ENCODE measurements around the gene NR2F6. TPM values are rescaled to one million over a fixed set of nuclear protein-coding genes. Genes with fewer than 3 reads are reported as not detected.
A peak's percentile ranks its signal among the peaks of the same experiment; 100 is the strongest.

Gene NR2F6
- total and polyA plus RNA-seq, 2 experiments from 2014 or later, result 64.0 to 209 TPM

GRCh38 chr19:17206736-17207581 is 38.8 kb downstream of the NR2F6 start:
- Histone ChIP-seq H3K9me2 (ENCODE audit: insufficient read depth) (no peaks in the 10 kb centered on the region), H3K36me3 (ENCODE audit: insufficient read depth) (no peaks in the 10 kb centered on the region), H2AFZ (no peak overlapping the region), H3K27me3 (ENCODE audit: insufficient read depth) (no peaks in the 10 kb centered on the region), H3K4me3 (no peak overlapping the region), H3K79me2 (replicated peaks; ENCODE audit: insufficient read depth) (no peaks in the 10 kb centered on the region), H4K20me1 (replicated peaks; ENCODE audit: insufficient read depth) (no peaks in the 10 kb centered on the region), H3K4me2 (no peak overlapping the region), H3K27ac (ENCODE audit: low read depth) (no peak overlapping the region), H3F3A (replicated peaks; ENCODE audit: low read depth) (peaks cover 13% of the 10 kb centered on the region), H3K4me1 (ENCODE audit: insufficient read depth) (peaks cover 9% of the 10 kb centered on the region)
- Mint-ChIP-seq H3K4me1 (peaks cover 10% of the 10 kb centered on the region), H3K27ac (no peak overlapping the region), H3K9me3 (no peaks in the 10 kb centered on the region; the same call in 2 of the 3 replicates), H3K27me3 (ENCODE audit: insufficient read depth, low read depth, poor library complexity) (peaks cover 22% of the 10 kb centered on the region), H3K36me3 (ENCODE audit: low read depth) (peaks cover 39% of the 10 kb centered on the region), H3K4me3 (no peak overlapping the region)
- ATAC-seq (no peak), DNase-seq (ENCODE audit: low spot score) (no peak)
- TF ChIP-seq ETS1 (IDR thresholded peaks at IDR 0.05) (no peak), JUNB (IDR thresholded peaks at IDR 0.05; ENCODE audit: unreplicated experiment) (no peak), CREB1 (CRISPR knock-in tag; IDR thresholded peaks at IDR 0.05; ENCODE audit: low read depth) (no peak), NANOG (IDR thresholded peaks at IDR 0.05; ENCODE audit: borderline replicate concordance) (no peak)

GRCh38 chr19:17205237-17206140 is 40.2 kb downstream of the NR2F6 start:
- H4K20me1 ChIP-seq (replicated peaks; ENCODE audit: insufficient read depth), result no peaks in the 10 kb centered on the region
- H3K4me2 ChIP-seq, result no peak overlapping the region
- H3K36me3 ChIP-seq (ENCODE audit: insufficient read depth), result no peaks in the 10 kb centered on the region
- H3K4me3 ChIP-seq, result no peak overlapping the region
- ATAC-seq (peak; percentile 68), DNase-seq (ENCODE audit: low spot score) (peak; percentile 90)
- no peaks in the 10 kb centered on the region for H3K79me2 ChIP-seq (replicated peaks; ENCODE audit: insufficient read depth)
- TF ChIP-seq EZH2 (IDR thresholded peaks at IDR 0.05; ENCODE audit: low read depth, unreplicated experiment) (no peak), CTCF (conservative IDR thresholded peaks at IDR 0.05; ENCODE audit: low read depth in 2 of 2) (peak; percentile 76 to 94)
- no peaks in the 10 kb centered on the region for H3K27me3 ChIP-seq (ENCODE audit: insufficient read depth)
- peaks cover 23% of the 10 kb centered on the region for H3K27me3 Mint-ChIP-seq (ENCODE audit: insufficient read depth, low read depth, poor library complexity)
- H3K27ac Mint-ChIP-seq, result no peak overlapping the region
- no peak overlapping the region for H3K27ac ChIP-seq (ENCODE audit: low read depth)
- no peak overlapping the region for H2AFZ ChIP-seq
- H3K4me3 Mint-ChIP-seq, result no peak overlapping the region
- no peaks in the 10 kb centered on the region; the same call in 2 of the 3 replicates for H3K9me3 Mint-ChIP-seq
- H3K36me3 Mint-ChIP-seq (ENCODE audit: low read depth), result peaks cover 54% of the 10 kb centered on the region
- H3K4me1 ChIP-seq (ENCODE audit: insufficient read depth), result peaks cover 9% of the 10 kb centered on the region
- H3F3A ChIP-seq (replicated peaks; ENCODE audit: low read depth), result peaks cover 12% of the 10 kb centered on the region
- peaks cover 10% of the 10 kb centered on the region for H3K4me1 Mint-ChIP-seq
- no peaks in the 10 kb centered on the region for H3K9me2 ChIP-seq (ENCODE audit: insufficient read depth)

All from GM23338 (cell line).